BLaER1 (cell line): ENCODE measurements around the gene ADAMTS6.

Experiments
- H3K27ac ChIP-seq: shearing (Covaris generic); formaldehyde crosslinking; 2 replicates; pipeline ENCODE4 v1.8.1; 2022
- H3K27me3 ChIP-seq: shearing (Covaris generic); formaldehyde crosslinking; 2 replicates; pipeline ENCODE4 v1.8.1; 2022
- H3K36me3 ChIP-seq: shearing (Covaris generic); formaldehyde crosslinking; 2 replicates; pipeline ENCODE4 v1.8.1; 2022
- H3K4me1 ChIP-seq: shearing (Covaris generic); formaldehyde crosslinking; 2 replicates; pipeline ENCODE4 v1.8.1; 2022
- H3K4me2 ChIP-seq: shearing (Covaris generic); formaldehyde crosslinking; 2 replicates; pipeline ENCODE4 v1.8.1; 2022
- H3K4me3 ChIP-seq: shearing (Covaris generic); formaldehyde crosslinking; 2 replicates; pipeline ENCODE4 v1.8.1; 2022
- H3K9ac ChIP-seq: shearing (Covaris generic); formaldehyde crosslinking; 2 replicates; pipeline ENCODE4 v1.8.1; 2022
- H3K9me3 ChIP-seq: shearing (Covaris generic); formaldehyde crosslinking; 2 replicates; pipeline ENCODE4 v1.8.1; 2022
- H4K20me1 ChIP-seq: shearing (Covaris generic); formaldehyde crosslinking; 2 replicates; pipeline ENCODE4 v1.8.1; 2022
- Cebpa-rat ChIP-seq: shearing (Covaris generic); IDR thresholded peaks from 2 replicates; pipeline ENCODE4 v1.8.1; 2022

Gene ADAMTS6

GRCh38 chr5:65262649-65263059 is 219.1 kb downstream of the ADAMTS6 start:
- TF ChIP-seq Cebpa-rat, result no peak
- Histone ChIP-seq H3K36me3 (no peaks in the 10 kb centered on the region), H3K9ac (no peak overlapping the region), H4K20me1 (no peaks in the 10 kb centered on the region), H3K4me3 (no peak overlapping the region), H3K9me3 (no peaks in the 10 kb centered on the region), H3K27me3 (no peaks in the 10 kb centered on the region), H3K4me2 (peak overlapping the region; percentile 25), H3K4me1 (peaks cover 12% of the 10 kb centered on the region), H3K27ac (no peak overlapping the region)

- Histone ChIP-seq H3K27me3 (no peaks in the 10 kb centered on the region), H4K20me1 (no peaks in the 10 kb centered on the region), H3K4me2 (peak overlapping the region; percentile 25), H3K9me3 (no peaks in the 10 kb centered on the region), H3K27ac (no peak overlapping the region), H3K36me3 (no peaks in the 10 kb centered on the region), H3K4me1 (peaks cover 12% of the 10 kb centered on the region), H3K9ac (no peak overlapping the region), H3K4me3 (no peak overlapping the region)
- TF ChIP-seq Cebpa-rat, result no peak
Observed at GRCh38 chr5:65262096-65262495, 219.6 kb downstream of the ADAMTS6 start.

GRCh38 chr5:65261499-65261898 is 220.2 kb downstream of the ADAMTS6 start:
- no peak overlapping the region for H3K4me2 ChIP-seq
- no peak for TF ChIP-seq Cebpa-rat

GRCh38 chr5:65255294-65255693 is 226.4 kb downstream of the ADAMTS6 start:
- Histone ChIP-seq H3K9me3 (no peaks in the 10 kb centered on the region), H4K20me1 (no peaks in the 10 kb centered on the region), H3K27ac (no peak overlapping the region), H3K27me3 (no peaks in the 10 kb centered on the region), H3K4me1 (no peaks in the 10 kb centered on the region), H3K36me3 (no peaks in the 10 kb centered on the region), H3K9ac (no peak overlapping the region), H3K4me2 (no peak overlapping the region), H3K4me3 (no peak overlapping the region)
- no peak for TF ChIP-seq Cebpa-rat

More at GRCh38 chr5:65261499-65261898, 220.2 kb downstream of the ADAMTS6 start:
- Histone ChIP-seq H4K20me1 (no peaks in the 10 kb centered on the region), H3K4me3 (no peak overlapping the region), H3K27me3 (no peaks in the 10 kb centered on the region), H3K9ac (no peak overlapping the region), H3K36me3 (no peaks in the 10 kb centered on the region), H3K4me1 (peaks cover 12% of the 10 kb centered on the region), H3K27ac (no peak overlapping the region), H3K9me3 (no peaks in the 10 kb centered on the region)

GRCh38 chr5:65252977-65253376 is 228.7 kb downstream of the ADAMTS6 start:
- Histone ChIP-seq H3K27me3 (no peaks in the 10 kb centered on the region), H3K4me3 (no peak overlapping the region), H4K20me1 (no peaks in the 10 kb centered on the region), H3K27ac (no peak overlapping the region), H3K36me3 (no peaks in the 10 kb centered on the region), H3K9ac (no peak overlapping the region), H3K4me2 (no peak overlapping the region), H3K4me1 (no peaks in the 10 kb centered on the region; the same call in 1 of the 2 replicates), H3K9me3 (no peaks in the 10 kb centered on the region)
- no peak for TF ChIP-seq Cebpa-rat

GRCh38 chr5:65248896-65249295 is 232.8 kb downstream of the ADAMTS6 start:
- Histone ChIP-seq H3K36me3 (no peaks in the 10 kb centered on the region), H3K4me1 (no peaks in the 10 kb centered on the region; the same call in 1 of the 2 replicates), H3K4me3 (no peak overlapping the region), H4K20me1 (no peaks in the 10 kb centered on the region), H3K9ac (no peak overlapping the region), H3K9me3 (no peaks in the 10 kb centered on the region), H3K27ac (no peak overlapping the region), H3K27me3 (no peaks in the 10 kb centered on the region), H3K4me2 (no peak overlapping the region)
- TF ChIP-seq Cebpa-rat, result no peak

- H3K9ac ChIP-seq, result no peak overlapping the region
- H3K27ac ChIP-seq, result no peak overlapping the region
- TF ChIP-seq Cebpa-rat, result no peak
- H4K20me1 ChIP-seq, result no peaks in the 10 kb centered on the region
- H3K9me3 ChIP-seq, result no peaks in the 10 kb centered on the region
- no peaks in the 10 kb centered on the region for H3K36me3 ChIP-seq
- H3K4me2 ChIP-seq, result no peak overlapping the region
- no peaks in the 10 kb centered on the region for H3K27me3 ChIP-seq
- H3K4me3 ChIP-seq, result no peak overlapping the region
- H3K4me1 ChIP-seq, result no peaks in the 10 kb centered on the region; the same call in 1 of the 2 replicates
Observed at GRCh38 chr5:65247594-65247993, 234.1 kb downstream of the ADAMTS6 start.

GRCh38 chr5:65246741-65247140 is 235.0 kb downstream of the ADAMTS6 start:
- no peak overlapping the region for H3K4me2 ChIP-seq
- H3K4me3 ChIP-seq, result no peak overlapping the region
- TF ChIP-seq Cebpa-rat, result no peak
- H3K9ac ChIP-seq, result no peak overlapping the region
- H4K20me1 ChIP-seq, result no peaks in the 10 kb centered on the region
- H3K27ac ChIP-seq, result no peak overlapping the region
- H3K36me3 ChIP-seq, result no peaks in the 10 kb centered on the region
- no peaks in the 10 kb centered on the region for H3K27me3 ChIP-seq
- H3K4me1 ChIP-seq, result no peaks in the 10 kb centered on the region; the same call in 1 of the 2 replicates
- H3K9me3 ChIP-seq, result no peaks in the 10 kb centered on the region

- no peaks in the 10 kb centered on the region for H3K9me3 ChIP-seq
- no peaks in the 10 kb centered on the region for H4K20me1 ChIP-seq
- no peak overlapping the region for H3K27ac ChIP-seq
- no peak overlapping the region for H3K9ac ChIP-seq
- H3K4me1 ChIP-seq, result no peaks in the 10 kb centered on the region
- H3K4me3 ChIP-seq, result no peak overlapping the region
- H3K36me3 ChIP-seq, result no peaks in the 10 kb centered on the region
- H3K27me3 ChIP-seq, result no peaks in the 10 kb centered on the region
- no peak for TF ChIP-seq Cebpa-rat
- H3K4me2 ChIP-seq, result no peak overlapping the region
Observed at GRCh38 chr5:65244031-65244430, 237.7 kb downstream of the ADAMTS6 start.

- no peaks in the 10 kb centered on the region for H3K36me3 ChIP-seq
- no peaks in the 10 kb centered on the region for H4K20me1 ChIP-seq
- H3K9ac ChIP-seq, result no peak overlapping the region
- H3K4me3 ChIP-seq, result no peak overlapping the region
- no peaks in the 10 kb centered on the region for H3K4me1 ChIP-seq
- H3K9me3 ChIP-seq, result no peaks in the 10 kb centered on the region
- no peaks in the 10 kb centered on the region for H3K27me3 ChIP-seq
- no peak overlapping the region for H3K27ac ChIP-seq
- TF ChIP-seq Cebpa-rat, result no peak
- H3K4me2 ChIP-seq, result no peak overlapping the region
Observed at GRCh38 chr5:65243161-65243560, 238.6 kb downstream of the ADAMTS6 start.

GRCh38 chr5:65229841-65230240 is 251.9 kb downstream of the ADAMTS6 start:
- no peak overlapping the region for H3K4me2 ChIP-seq
- no peaks in the 10 kb centered on the region for H3K36me3 ChIP-seq
- H3K9ac ChIP-seq, result no peak overlapping the region
- no peak overlapping the region for H3K4me3 ChIP-seq
- no peak overlapping the region for H3K27ac ChIP-seq
- no peak for TF ChIP-seq Cebpa-rat
- peaks cover 13% of the 10 kb centered on the region for H3K9me3 ChIP-seq
- H3K27me3 ChIP-seq, result no peaks in the 10 kb centered on the region
- no peaks in the 10 kb centered on the region for H3K4me1 ChIP-seq
- no peaks in the 10 kb centered on the region for H4K20me1 ChIP-seq
